SU-DHL-6 (cell line): Measurements from ENCODE around the gene LOXL1.

Source experiments
- EZH2phosphoT487 ChIP-seq: fragments of 200-600 bp; sonication (generic), shearing (Covaris generic); conservative IDR thresholded peaks from 2 replicates; pipeline ENCODE4 v1.6.1; 2018; ENCODE audit warnings: mild to moderate bottlenecking, antibody characterized with exemption, low read length, moderate library complexity, mixed read lengths
- TF ChIP-seq, protein P1 (sequence below): fragments of 200-600 bp; sonication (generic); IDR thresholded peaks from one replicate; pipeline ENCODE4 v1.5.1; 2017; ENCODE audit warnings: antibody characterized with exemption, mild to moderate bottlenecking, low read length, moderate library complexity; ENCODE audit not compliant: insufficient read depth, poor library complexity, severe bottlenecking

DNA sequence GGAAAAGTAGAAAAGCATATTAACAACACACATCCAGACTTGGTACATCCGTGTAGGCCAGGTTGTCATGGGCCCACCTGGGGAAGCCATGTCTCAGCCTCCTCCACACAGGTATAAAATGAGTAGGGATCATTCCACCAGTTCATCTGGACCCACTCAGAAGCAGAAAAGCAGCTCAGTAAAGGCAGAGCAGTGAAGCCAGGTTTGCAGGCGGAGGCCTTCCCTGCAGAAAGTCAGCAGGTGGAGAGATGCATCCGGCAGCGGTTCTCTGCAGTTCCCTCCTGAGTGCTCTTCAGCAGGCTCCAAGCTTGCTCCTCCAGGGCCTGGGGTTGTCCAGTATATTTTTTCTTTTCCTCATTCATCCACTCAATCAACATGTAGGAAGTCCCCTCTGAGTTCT, 22.1 kb downstream of the LOXL1 start:
- TF ChIP-seq, protein P1, sequence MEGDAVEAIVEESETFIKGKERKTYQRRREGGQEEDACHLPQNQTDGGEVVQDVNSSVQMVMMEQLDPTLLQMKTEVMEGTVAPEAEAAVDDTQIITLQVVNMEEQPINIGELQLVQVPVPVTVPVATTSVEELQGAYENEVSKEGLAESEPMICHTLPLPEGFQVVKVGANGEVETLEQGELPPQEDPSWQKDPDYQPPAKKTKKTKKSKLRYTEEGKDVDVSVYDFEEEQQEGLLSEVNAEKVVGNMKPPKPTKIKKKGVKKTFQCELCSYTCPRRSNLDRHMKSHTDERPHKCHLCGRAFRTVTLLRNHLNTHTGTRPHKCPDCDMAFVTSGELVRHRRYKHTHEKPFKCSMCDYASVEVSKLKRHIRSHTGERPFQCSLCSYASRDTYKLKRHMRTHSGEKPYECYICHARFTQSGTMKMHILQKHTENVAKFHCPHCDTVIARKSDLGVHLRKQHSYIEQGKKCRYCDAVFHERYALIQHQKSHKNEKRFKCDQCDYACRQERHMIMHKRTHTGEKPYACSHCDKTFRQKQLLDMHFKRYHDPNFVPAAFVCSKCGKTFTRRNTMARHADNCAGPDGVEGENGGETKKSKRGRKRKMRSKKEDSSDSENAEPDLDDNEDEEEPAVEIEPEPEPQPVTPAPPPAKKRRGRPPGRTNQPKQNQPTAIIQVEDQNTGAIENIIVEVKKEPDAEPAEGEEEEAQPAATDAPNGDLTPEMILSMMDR = no peak
- no peak for TF ChIP-seq EZH2phosphoT487
